AG04449 (cell line): ENCODE results near the gene PPP1R3D.

Source experiments
- CTCF ChIA-PET: fragments of 350-600 bp; formaldehyde crosslinking; extraction: SDS; loops from one replicate; lab custom pipeline; 2021; ENCODE audit warnings: antibody characterized with exemption; lab: Yijun Ruan, JAX
- POLR2A ChIA-PET: fragments of 400-600, 350-600 bp; formaldehyde crosslinking; extraction: SDS; loops from one replicate; lab custom pipeline; 2020; ENCODE audit warnings: antibody characterized with exemption, inconsistent platforms; lab: Yijun Ruan, JAX
- DNase-seq: peaks from one replicate; pipeline ENCODE4 v3.0.0-alpha.2; 2010; ENCODE audit warnings: low read depth, low spot score
- H3K4me3 ChIP-seq: 2 replicates; pipeline ENCODE4 v1.5.1; 2011; ENCODE audit warnings: low read depth, mild to moderate bottlenecking, control low read depth, low read length
- CTCF ChIP-seq: IDR thresholded peaks from one replicate; pipeline ENCODE4 v1.5.1; 2011; ENCODE audit warnings: mild to moderate bottlenecking, moderate library complexity, low read length, control low read depth, inconsistent platforms; ENCODE audit not compliant: insufficient read depth; ENCODE audit errors: missing control alignments

Gene PPP1R3D

DNA sequence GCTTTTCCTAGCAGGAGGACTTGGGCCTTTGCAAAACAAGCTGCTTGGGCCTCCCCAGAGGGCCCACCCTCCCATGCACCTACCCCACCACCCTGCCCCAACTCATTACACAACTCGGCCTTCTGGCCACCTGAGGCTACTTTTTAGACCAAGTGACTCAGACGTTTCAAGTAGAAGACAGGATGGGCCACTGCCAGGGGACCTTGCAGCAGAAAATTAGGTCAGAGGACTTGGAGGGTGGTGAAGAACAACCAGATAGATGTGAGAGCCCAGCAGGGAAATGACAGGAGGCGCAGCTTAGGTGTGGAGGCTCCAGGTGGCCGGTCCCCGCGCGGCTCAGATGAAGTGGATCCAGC, 1.4 kb downstream of the PPP1R3D start:
- DNase-seq: no peak
- H3K4me3 ChIP-seq: peak overlapping the region; percentile 77
- no peak for TF ChIP-seq CTCF
- ChIA-PET CTCF (interaction anchor here (1.1 to 1.5 kb wide), 2 partner anchors 8 to 10 kb away, joined by 3 to 6 read pairs; no protein-coding TSS in a partner anchor), POLR2A (no interaction called here)

DNA sequence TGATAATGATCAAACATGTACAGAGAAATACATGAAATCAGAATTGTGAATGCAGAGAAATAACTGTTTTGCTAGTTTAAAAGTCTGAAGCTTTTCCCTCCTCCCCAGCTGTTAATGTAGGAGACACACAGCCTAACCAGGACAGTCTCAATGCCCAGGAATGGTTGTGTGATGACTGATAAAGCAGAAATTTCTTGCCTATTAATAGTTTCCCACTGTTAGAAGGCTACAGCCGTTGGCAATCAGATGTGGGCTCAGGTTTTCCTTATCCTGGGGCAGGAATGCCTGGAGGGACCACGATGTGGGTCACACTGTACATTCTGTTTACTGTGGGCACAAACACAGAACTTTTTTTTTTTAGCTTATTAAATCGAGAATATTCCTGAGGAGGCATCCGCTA, 1.9 kb downstream of the PPP1R3D start:
- ChIA-PET CTCF (interaction anchor here (1.1 to 1.5 kb wide), 2 partner anchors 9 to 11 kb away, joined by 3 to 6 read pairs; no protein-coding TSS in a partner anchor), POLR2A (no interaction called here)
- TF ChIP-seq CTCF: no peak
- DNase-seq: no peak
- peak overlapping the region; percentile 19 for H3K4me3 ChIP-seq

- POLR2A ChIA-PET: no interaction called here
- H3K4me3 ChIP-seq: no peak overlapping the region
- CTCF ChIA-PET: interaction anchor here (1.0 to 6.2 kb wide), 4 partner anchors 9 to 1292 kb away, joined by 4 to 52 read pairs (median 18); no protein-coding TSS in a partner anchor
- TF ChIP-seq CTCF: no peak
- no peak for DNase-seq
These were observed 3.0 kb downstream of the PPP1R3D start for GRCh38 chr20:59937150-59937549.

- POLR2A ChIA-PET: no interaction called here
- DNase-seq: no peak
- CTCF ChIA-PET: interaction anchor here (0.8 to 6.2 kb wide), 6 partner anchors 9 to 1293 kb away, joined by 3 to 52 read pairs (median 5); no protein-coding TSS in a partner anchor
- no peak for TF ChIP-seq CTCF
- H3K4me3 ChIP-seq: no peak overlapping the region
These were observed 3.7 kb downstream of the PPP1R3D start for GRCh38 chr20:59936409-59936808.

DNA sequence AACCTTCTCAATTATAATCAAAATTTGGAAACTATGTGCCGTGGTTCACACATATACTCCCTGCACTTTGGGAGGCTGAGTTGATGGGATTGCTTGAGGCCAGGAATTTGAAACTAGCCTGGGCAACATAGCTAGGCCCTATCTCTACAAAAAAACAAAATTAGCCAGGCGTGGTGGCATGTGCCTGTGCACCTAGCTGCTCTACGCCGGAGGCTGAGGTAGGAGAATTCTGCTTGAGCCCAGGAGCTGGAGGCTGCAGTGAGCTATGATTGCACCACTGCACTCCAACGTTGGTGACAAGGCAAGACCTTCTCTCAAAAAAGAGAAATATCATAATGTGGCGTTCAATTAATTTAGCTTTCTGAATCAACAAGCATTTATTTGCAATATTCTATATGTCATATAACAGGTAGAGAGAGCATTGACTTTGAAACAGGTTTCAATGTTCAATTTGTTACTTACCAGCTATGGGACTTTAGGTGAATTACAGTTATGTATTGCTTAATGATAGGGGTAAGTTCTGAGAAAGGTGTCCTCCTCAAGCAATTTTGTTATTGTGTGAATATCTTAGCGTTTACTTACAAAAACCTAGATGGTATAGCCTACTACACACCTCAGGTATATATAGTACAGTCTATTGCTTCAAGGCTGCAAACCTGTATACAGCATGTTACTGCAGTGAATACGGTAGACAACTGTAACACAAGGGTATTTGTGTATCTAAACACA, 4.5 kb downstream of the PPP1R3D start:
- no peak for DNase-seq
- POLR2A ChIA-PET: no interaction called here
- no peak overlapping the region for H3K4me3 ChIP-seq
- CTCF ChIA-PET: interaction anchor here (0.8 to 6.2 kb wide), 7 partner anchors 9 to 1294 kb away, joined by 3 to 52 read pairs (median 16); no protein-coding TSS in a partner anchor
- TF ChIP-seq CTCF: no peak

- POLR2A ChIA-PET: no interaction called here
These were observed 6.1 kb downstream of the PPP1R3D start for GRCh38 chr20:59933849-59934585.

More at GRCh38 chr20:59933849-59934585, 6.1 kb downstream of the PPP1R3D start:
- CTCF ChIA-PET: interaction anchor here (0.8 to 6.2 kb wide), 21 partner anchors 9 to 359 kb away, joined by 3 to 52 read pairs (median 5); no protein-coding TSS in a partner anchor
- no peak for DNase-seq
- TF ChIP-seq CTCF: peak; percentile 95
- H3K4me3 ChIP-seq: peak overlapping the region; percentile 68
